ENCODE measurements around the gene FOXK1. TPM values are rescaled to one million over a fixed set of nuclear protein-coding genes. Genes with fewer than 3 reads are reported as not detected.

The FOXK1 gene
- total and polyA plus RNA-seq, 2 of the 13 experiments (the other 11 are each of a cell fraction or from before 2014, with no cell fraction given), result 4.6 to 8.8 TPM

- H3K9me3 ChIP-seq (ENCODE audit: low read length), result no peaks in the 10 kb centered on the region
- H3K9ac ChIP-seq (ENCODE audit: insufficient read depth, low read depth, low read length), result peak overlapping the region; percentile 70
- intact Hi-C loops (cut with micrococcal nuclease; ENCODE audit: unreplicated experiment) (no loop called here), in situ Hi-C loops (cut with HindIII; ENCODE audit: extremely low pct_ligation_motif_present, low pct_unique_long_range_greater_than_20kb) (no loop called here)
- peaks cover 65% of the 10 kb centered on the region for H3K4me1 ChIP-seq (ENCODE audit: insufficient read depth, low read length)
- ChIA-PET CTCF (ENCODE audit: low intra/inter-chr PET ratio, low total read pairs) (no interaction called here), POLR2A (interaction anchor here (0.8 to 3.6 kb wide), 6 partner anchors 20 to 103 kb away, joined by 3 to 15 read pairs (median 5); partner anchors contain the start of gene AP5Z1)
- FAIRE-seq, result peak; percentile 63
- H3K4me2 ChIP-seq (ENCODE audit: low read depth, low read length), result peak overlapping the region; percentile 54
- H2AFZ ChIP-seq (ENCODE audit: low read length), result no peak overlapping the region
- ATAC-seq, result peak; percentile 91
- no TSS peak for BruUV-seq (replicated peaks)
- H3K4me3 ChIP-seq (replicated peaks in 1 of 3; ENCODE audit: insufficient read depth in 1 of 3, low read depth in 2 of 3, low read length in 3 of 3), result peak overlapping the region in 2 of 3 experiments; percentile 6 to 43; a peak in 3 of 6 replicates
- no peaks in the 10 kb centered on the region for H3K27me3 ChIP-seq (ENCODE audit: control insufficient read depth in 1 of 2, insufficient read depth in 2 of 2, low read length in 2 of 2)
- WGBS (ENCODE audit: low lambda C conversion rate), result 34% methylated on average over 19 of the region's 31 CpGs
- peaks cover 37% of the 10 kb centered on the region for H3K79me2 ChIP-seq (ENCODE audit: insufficient read depth, low read length)
- H4K20me1 ChIP-seq (ENCODE audit: insufficient read depth, low read length), result peaks cover 1% of the 10 kb centered on the region
- peak overlapping the region; percentile 84 for H3K27ac ChIP-seq (ENCODE audit: extremely low read length, insufficient read depth, low read length)
- DNase-seq (ENCODE audit: low spot score), result peak; percentile 93
- H3K36me3 ChIP-seq (replicated peaks in 1 of 2; ENCODE audit: control insufficient read depth in 1 of 2, insufficient read depth in 2 of 2, low read length in 2 of 2), result peaks cover 22 to 49% of the 10 kb centered on the region in 2 experiments
- TF ChIP-seq RARA (CRISPR knock-in tag; IDR thresholded peaks at IDR 0.05), result peak; percentile 34; the same call in 1 of the 2 replicates
- TF ChIP-seq NFATC3 (CRISPR knock-in tag; IDR thresholded peaks at IDR 0.05), result no peak
- TF ChIP-seq IRF9 (CRISPR knock-in tag; IDR thresholded peaks at IDR 0.05; ENCODE audit: borderline replicate concordance), result no peak
- TF ChIP-seq ZNF720 (CRISPR knock-in tag; IDR thresholded peaks at IDR 0.05), result no peak
- peak; percentile 35; the same call in 1 of the 2 replicates for TF ChIP-seq NFYC (CRISPR knock-in tag; IDR thresholded peaks at IDR 0.05)
- no peak for TF ChIP-seq RORA (CRISPR knock-in tag; IDR thresholded peaks at IDR 0.05)
- 0 out of 2 replicates have a peak, but pooled peaks have one; percentile 9 for TF ChIP-seq ZNF276 (CRISPR knock-in tag; IDR thresholded peaks at IDR 0.05; ENCODE audit: low read depth)
- TF ChIP-seq ZNF362 (CRISPR knock-in tag; IDR thresholded peaks at IDR 0.05; ENCODE audit: borderline replicate concordance), result no peak
- no peak for TF ChIP-seq CEBPB (IDR thresholded peaks at IDR 0.05; ENCODE audit: borderline replicate concordance, low read depth, low read length)
- no peak for TF ChIP-seq ZNF468 (CRISPR knock-in tag; IDR thresholded peaks at IDR 0.05)
- no peak for TF ChIP-seq ZNF781 (CRISPR knock-in tag; IDR thresholded peaks at IDR 0.05; ENCODE audit: borderline replicate concordance, not compliant biosample characterization)
- no peak for TF ChIP-seq SOX6 (IDR thresholded peaks at IDR 0.05)
- peak; percentile 82 for TF ChIP-seq SOX6 (CRISPR knock-in tag; IDR thresholded peaks at IDR 0.05)
- TF ChIP-seq ZSCAN9 (CRISPR knock-in tag; IDR thresholded peaks at IDR 0.05; ENCODE audit: borderline replicate concordance), result no peak
- no peak for TF ChIP-seq ZNF558 (CRISPR knock-in tag; IDR thresholded peaks at IDR 0.05; ENCODE audit: borderline replicate concordance)
- TF ChIP-seq ZBTB20 (CRISPR knock-in tag; IDR thresholded peaks at IDR 0.05; ENCODE audit: borderline replicate concordance, low read depth), result no peak; the same call in 1 of the 2 replicates
- TF ChIP-seq ZNF556 (CRISPR knock-in tag; IDR thresholded peaks at IDR 0.05; ENCODE audit: borderline replicate concordance), result no peak
- TF ChIP-seq ZNF292 (CRISPR knock-in tag; IDR thresholded peaks at IDR 0.05; ENCODE audit: borderline replicate concordance, low read depth), result peak; percentile 39; the same call in 1 of the 2 replicates
Measured at GRCh38 chr7:4744391-4745264, 62.5 kb downstream of the FOXK1 start.

Data from HepG2 (cell line).